SK-N-SH (cell line): ENCODE data around the gene PDE11A. TPM values are rescaled to one million over a fixed set of nuclear protein-coding genes. Genes with fewer than 3 reads are reported as not detected.

ENCODE experiments used
- CTCF ChIA-PET: fragments of 300-600, 350-600 bp; formaldehyde crosslinking; extraction: SDS; loops from one replicate; lab custom pipeline; 2021; lab: Yijun Ruan, JAX
- POLR2A ChIA-PET: fragments of 350-600 bp; sonication (Branson Sonifier 250); formaldehyde crosslinking; extraction: SDS; loops from one replicate; lab custom pipeline; 2020; ENCODE audit warnings: antibody characterized with exemption, inconsistent platforms; lab: Yijun Ruan, JAX
- DNase-seq: peaks from one replicate; pipeline ENCODE4 v3.0.0; 2012
- H2AFZ ChIP-seq: fragments of 200-600 bp; sonication (generic); 2 replicates; pipeline ENCODE4 v1.8.1; 2016; ENCODE audit warnings: antibody characterized with exemption, mild to moderate bottlenecking, low read depth
- H3F3A ChIP-seq: fragments of 200-600 bp; sonication (generic); replicated peaks from 2 replicates; pipeline ENCODE3; 2016; ENCODE audit warnings: antibody characterized with exemption, mild to moderate bottlenecking; ENCODE audit not compliant: insufficient read depth
- H3K27ac ChIP-seq, 2 experiments: fragments of 200-500 bp in 1 of 2; fragments of 200-600 bp in 1 of 2; sonication (Bioruptor generic) in 1 of 2; sonication (generic), shearing (Covaris generic) in 1 of 2; 2 replicates each; pipeline versions ENCODE4 v1.5.1 to v1.6.1; 2014 to 2016; ENCODE audit warnings: low read depth in 2 of 2, inconsistent platforms in 1 of 2, low read length in 1 of 2, mild to moderate bottlenecking in 1 of 2, mixed read lengths in 1 of 2
- H3K27me3 ChIP-seq: fragments of 200-600 bp; sonication (generic), shearing (Covaris generic); 2 replicates; pipeline ENCODE4 v1.6.1; 2016; ENCODE audit warnings: mixed run types; ENCODE audit not compliant: insufficient read depth
- H3K36me3 ChIP-seq, 2 experiments: fragments of 200-500 bp in 1 of 2; fragments of 200-600 bp in 1 of 2; sonication (Bioruptor generic) in 1 of 2; sonication (generic) in 1 of 2; replicated peaks in 1 of 2; 2 replicates each; pipeline versions ENCODE3 to v1.5.1; 2014 to 2016; ENCODE audit warnings: low read length in 1 of 2, mild to moderate bottlenecking in 1 of 2; ENCODE audit not compliant: insufficient read depth in 2 of 2, control insufficient read depth in 1 of 2
- H3K4me1 ChIP-seq, 2 experiments: fragments of 200-500 bp in 1 of 2; fragments of 200-600 bp in 1 of 2; sonication (Bioruptor generic) in 1 of 2; sonication (generic), shearing (Covaris generic) in 1 of 2; 2 replicates each; pipeline versions ENCODE4 v1.5.1 to v1.6.1; 2014 to 2016; ENCODE audit warnings: low read depth in 1 of 2, low read length in 1 of 2, mixed run types in 1 of 2; ENCODE audit not compliant: insufficient read depth in 2 of 2, control insufficient read depth in 1 of 2
- H3K4me2 ChIP-seq: fragments of 200-600 bp; sonication (generic), shearing (Covaris generic); 2 replicates; pipeline ENCODE4 v1.6.1; 2017; ENCODE audit warnings: mixed run types
- H3K4me3 ChIP-seq, 2 experiments: fragments of 200-500 bp in 1 of 2; fragments of 200-600 bp in 1 of 2; sonication (Bioruptor generic) in 1 of 2; sonication (generic), shearing (Covaris generic) in 1 of 2; 2 replicates each; pipeline versions ENCODE4 v1.5.1 to v1.8.1; 2014 to 2016; ENCODE audit warnings: low read depth in 2 of 2, inconsistent platforms in 1 of 2, low read length in 1 of 2, mild to moderate bottlenecking in 1 of 2, mixed read lengths in 1 of 2, moderate library complexity in 1 of 2
- H3K79me2 ChIP-seq: fragments of 200-600 bp; sonication (generic); 2 replicates; pipeline ENCODE4 v1.8.1; 2017; ENCODE audit warnings: mild to moderate bottlenecking; ENCODE audit not compliant: insufficient read depth
- H3K9ac ChIP-seq: fragments of 200-600 bp; sonication (generic); 2 replicates; pipeline ENCODE4 v1.6.1; 2017; ENCODE audit warnings: mixed run types
- H3K9me2 ChIP-seq: fragments of 200-600 bp; sonication (generic); 2 replicates; pipeline ENCODE4 v1.6.1; 2017; ENCODE audit warnings: mixed run types
- H3K9me3 ChIP-seq: fragments of 200-600 bp; sonication (generic); 2 replicates; pipeline ENCODE4 v1.6.1; 2017; ENCODE audit warnings: mixed run types, mild to moderate bottlenecking, moderate library complexity
- H4K20me1 ChIP-seq: fragments of 200-600 bp; sonication (generic); 2 replicates; pipeline ENCODE4 v1.6.1; 2017; ENCODE audit warnings: mild to moderate bottlenecking, mixed run types; ENCODE audit not compliant: insufficient read depth
- CHD2 ChIP-seq: fragments of 150-350 bp; IDR thresholded peaks from 2 replicates; pipeline ENCODE4 v1.6.1; 2018; ENCODE audit warnings: low read length; ENCODE audit not compliant: partially characterized antibody
- FOSL2 ChIP-seq: IDR thresholded peaks from 2 replicates; pipeline ENCODE4 v1.4.0; 2012; ENCODE audit warnings: low read depth, mild to moderate bottlenecking, moderate library complexity, borderline replicate concordance
- FOXM1 ChIP-seq: IDR thresholded peaks from 2 replicates; pipeline ENCODE4 v1.4.0; 2012; ENCODE audit warnings: low read depth, mild to moderate bottlenecking
- GATA2 ChIP-seq: sonication (generic); formaldehyde crosslinking; IDR thresholded peaks from 2 replicates; pipeline ENCODE4 v1.5.0; 2020; ENCODE audit warnings: mild to moderate bottlenecking, missing genetic modification reagents
- MEF2A ChIP-seq: IDR thresholded peaks from 2 replicates; pipeline ENCODE4 v1.4.0; 2012; ENCODE audit warnings: low read depth, borderline replicate concordance
- RAD21 ChIP-seq: IDR thresholded peaks from 2 replicates; pipeline ENCODE4 v1.6.1; 2012; ENCODE audit warnings: mild to moderate bottlenecking, low read length
- TAF1 ChIP-seq: IDR thresholded peaks from 2 replicates; pipeline ENCODE4 v1.6.1; 2012; ENCODE audit warnings: low read depth, mild to moderate bottlenecking, low read length, moderate library complexity, borderline replicate concordance
- TCF12 ChIP-seq: IDR thresholded peaks from 2 replicates; pipeline ENCODE4 v1.4.0; 2012
- TEAD4 ChIP-seq: IDR thresholded peaks from 2 replicates; pipeline ENCODE4 v1.4.0; 2012; ENCODE audit warnings: mild to moderate bottlenecking, borderline replicate concordance; ENCODE audit not compliant: insufficient read depth
- YY1 ChIP-seq: IDR thresholded peaks from 2 replicates; pipeline ENCODE4 v1.4.0; 2012; ENCODE audit warnings: low read depth, mild to moderate bottlenecking
- WGBS: methylation state at CpG from one replicate; pipeline ENCODE4 v1.1.6; 2017; ENCODE audit warnings: low lambda C conversion rate; 5-methylcytosine and 5-hydroxymethylcytosine counted together
- polyA plus RNA-seq, 3 experiments: library from polyadenylated mRNA; depleted of rRNA; stranded (reverse); fragments of >200 nt; gene quantifications; 2 replicates each; pipeline ENCODE4 v1.2.3, GENCODE V29; 2012
- TF ChIP-seq, protein P1 (sequence below): IDR thresholded peaks from 2 replicates; pipeline ENCODE4 v1.4.0; 2012; ENCODE audit warnings: low read depth, borderline replicate concordance
- TF ChIP-seq, protein P2 (sequence below): fragments of 200-600 bp; sonication (generic); IDR thresholded peaks from 2 replicates; pipeline ENCODE4 v1.6.1; 2017; ENCODE audit warnings: antibody characterized with exemption, mild to moderate bottlenecking, moderate library complexity
- TF ChIP-seq, protein P3 (sequence below): IDR thresholded peaks from 2 replicates; pipeline ENCODE4 v1.4.0; 2012; ENCODE audit warnings: low read depth, borderline replicate concordance
- TF ChIP-seq, protein P4 (sequence below): IDR thresholded peaks from 2 replicates; pipeline ENCODE4 v1.4.0; 2012; ENCODE audit warnings: low read depth

The PDE11A gene
- polyA plus RNA-seq, 1 of the 3 experiments (the other 2 are of a cell fraction): 0.10 TPM

DNA sequence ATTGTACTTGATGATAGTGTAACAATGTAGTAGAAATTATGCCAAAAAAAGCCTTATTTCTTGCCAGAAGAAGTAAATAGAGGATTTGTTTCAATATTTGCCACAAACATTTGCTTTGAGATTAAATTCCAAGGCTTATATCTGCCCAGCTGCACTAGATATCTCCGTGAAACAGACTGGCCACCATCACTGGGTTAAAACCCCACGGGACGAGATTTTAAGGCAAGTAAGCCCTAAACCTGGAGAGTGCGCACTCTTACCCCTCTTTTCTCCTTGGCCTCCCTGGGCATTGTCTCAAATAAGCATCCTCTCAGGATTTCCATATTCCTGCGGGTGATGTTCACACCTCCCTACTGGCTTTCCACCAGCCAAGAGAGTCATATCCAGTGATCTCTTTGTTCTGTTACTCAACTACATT is 345.6 kb downstream of the PDE11A start:
- Histone ChIP-seq H3K4me3 (no peak overlapping the region), H3K27ac (no peak overlapping the region), H3K9ac (no peak overlapping the region), H3K36me3 (no peaks in the 10 kb centered on the region), H3K4me2 (no peak overlapping the region), H3K9me2 (no peaks in the 10 kb centered on the region), H4K20me1 (no peaks in the 10 kb centered on the region), H3K9me3 (no peaks in the 10 kb centered on the region), H2AFZ (no peak overlapping the region), H3K27me3 (no peaks in the 10 kb centered on the region), H3K4me1 (peaks cover 0 to 7% of the 10 kb centered on the region in 2 experiments; a peak in 1 of 4 replicates)
- DNase-seq: no peak
- WGBS: 84% methylated on average over 5 of the region's 5 CpGs
- CTCF ChIA-PET: interaction anchor here (1.7 to 1.8 kb wide), 2 partner anchors 122 to 237 kb away, joined by 6 to 9 read pairs; no protein-coding TSS in a partner anchor
- TF ChIP-seq, protein P1, sequence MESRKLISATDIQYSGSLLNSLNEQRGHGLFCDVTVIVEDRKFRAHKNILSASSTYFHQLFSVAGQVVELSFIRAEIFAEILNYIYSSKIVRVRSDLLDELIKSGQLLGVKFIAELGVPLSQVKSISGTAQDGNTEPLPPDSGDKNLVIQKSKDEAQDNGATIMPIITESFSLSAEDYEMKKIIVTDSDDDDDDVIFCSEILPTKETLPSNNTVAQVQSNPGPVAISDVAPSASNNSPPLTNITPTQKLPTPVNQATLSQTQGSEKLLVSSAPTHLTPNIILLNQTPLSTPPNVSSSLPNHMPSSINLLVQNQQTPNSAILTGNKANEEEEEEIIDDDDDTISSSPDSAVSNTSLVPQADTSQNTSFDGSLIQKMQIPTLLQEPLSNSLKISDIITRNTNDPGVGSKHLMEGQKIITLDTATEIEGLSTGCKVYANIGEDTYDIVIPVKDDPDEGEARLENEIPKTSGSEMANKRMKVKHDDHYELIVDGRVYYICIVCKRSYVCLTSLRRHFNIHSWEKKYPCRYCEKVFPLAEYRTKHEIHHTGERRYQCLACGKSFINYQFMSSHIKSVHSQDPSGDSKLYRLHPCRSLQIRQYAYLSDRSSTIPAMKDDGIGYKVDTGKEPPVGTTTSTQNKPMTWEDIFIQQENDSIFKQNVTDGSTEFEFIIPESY: no peak
- no peak for TF ChIP-seq FOSL2
- TF ChIP-seq, protein P2, sequence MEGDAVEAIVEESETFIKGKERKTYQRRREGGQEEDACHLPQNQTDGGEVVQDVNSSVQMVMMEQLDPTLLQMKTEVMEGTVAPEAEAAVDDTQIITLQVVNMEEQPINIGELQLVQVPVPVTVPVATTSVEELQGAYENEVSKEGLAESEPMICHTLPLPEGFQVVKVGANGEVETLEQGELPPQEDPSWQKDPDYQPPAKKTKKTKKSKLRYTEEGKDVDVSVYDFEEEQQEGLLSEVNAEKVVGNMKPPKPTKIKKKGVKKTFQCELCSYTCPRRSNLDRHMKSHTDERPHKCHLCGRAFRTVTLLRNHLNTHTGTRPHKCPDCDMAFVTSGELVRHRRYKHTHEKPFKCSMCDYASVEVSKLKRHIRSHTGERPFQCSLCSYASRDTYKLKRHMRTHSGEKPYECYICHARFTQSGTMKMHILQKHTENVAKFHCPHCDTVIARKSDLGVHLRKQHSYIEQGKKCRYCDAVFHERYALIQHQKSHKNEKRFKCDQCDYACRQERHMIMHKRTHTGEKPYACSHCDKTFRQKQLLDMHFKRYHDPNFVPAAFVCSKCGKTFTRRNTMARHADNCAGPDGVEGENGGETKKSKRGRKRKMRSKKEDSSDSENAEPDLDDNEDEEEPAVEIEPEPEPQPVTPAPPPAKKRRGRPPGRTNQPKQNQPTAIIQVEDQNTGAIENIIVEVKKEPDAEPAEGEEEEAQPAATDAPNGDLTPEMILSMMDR: no peak
- TF ChIP-seq CHD2: no peak
- TF ChIP-seq TEAD4: no peak
- TF ChIP-seq, protein P3, sequence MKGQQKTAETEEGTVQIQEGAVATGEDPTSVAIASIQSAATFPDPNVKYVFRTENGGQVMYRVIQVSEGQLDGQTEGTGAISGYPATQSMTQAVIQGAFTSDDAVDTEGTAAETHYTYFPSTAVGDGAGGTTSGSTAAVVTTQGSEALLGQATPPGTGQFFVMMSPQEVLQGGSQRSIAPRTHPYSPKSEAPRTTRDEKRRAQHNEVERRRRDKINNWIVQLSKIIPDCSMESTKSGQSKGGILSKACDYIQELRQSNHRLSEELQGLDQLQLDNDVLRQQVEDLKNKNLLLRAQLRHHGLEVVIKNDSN: no peak
- no peak for TF ChIP-seq MEF2A
- no peak for TF ChIP-seq FOXM1
- TF ChIP-seq, protein P4, sequence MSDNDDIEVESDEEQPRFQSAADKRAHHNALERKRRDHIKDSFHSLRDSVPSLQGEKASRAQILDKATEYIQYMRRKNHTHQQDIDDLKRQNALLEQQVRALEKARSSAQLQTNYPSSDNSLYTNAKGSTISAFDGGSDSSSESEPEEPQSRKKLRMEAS: no peak
- TF ChIP-seq GATA2 (CRISPR knock-in tag): no peak
- no peak for TF ChIP-seq TCF12
- TF ChIP-seq TAF1: no peak
- no peak for TF ChIP-seq YY1
- no peak for TF ChIP-seq RAD21
- TF ChIP-seq, all 33 proteins: peak for 0
- Histone ChIP-seq H3F3A (no peaks in the 10 kb centered on the region), H3K79me2 (no peaks in the 10 kb centered on the region)
- POLR2A ChIA-PET: no interaction called here
